HepG2 (cell line): ENCODE results near the gene SALL4. TPM values are rescaled to one million over a fixed set of nuclear protein-coding genes. Genes with fewer than 3 reads are reported as not detected.

Experiments
- ATF7-NPFF ChIP-seq: sonication (generic); formaldehyde crosslinking; IDR thresholded peaks from 2 replicates; pipeline ENCODE4 v1.8.1; 2023; ENCODE audit warnings: mild to moderate bottlenecking, low read depth, missing genetic modification reagents, moderate library complexity
- CHD2 ChIP-seq: IDR thresholded peaks from 2 replicates; pipeline ENCODE4 v1.6.1; 2011; ENCODE audit warnings: low read depth, low read length, improper control_type of control experiment
- IKZF1 ChIP-seq: fragments of 450-650 bp; IDR thresholded peaks from 2 replicates; pipeline ENCODE4 v1.7.1; 2016
- MXD4 ChIP-seq: IDR thresholded peaks from 2 replicates; pipeline ENCODE4 v1.6.1; 2016; ENCODE audit warnings: mild to moderate bottlenecking, missing biosample characterization, missing genetic modification reagents
- MZF1 ChIP-seq: sonication (generic); formaldehyde crosslinking; IDR thresholded peaks from 2 replicates; pipeline ENCODE4 v1.8.1; 2023; ENCODE audit warnings: mild to moderate bottlenecking, missing genetic modification reagents, borderline replicate concordance
- SUZ12 ChIP-seq: fragments of 150-350 bp; IDR thresholded peaks from 2 replicates; pipeline ENCODE4 v1.6.1; 2014; ENCODE audit warnings: low read depth, low read length
- ZBTB1 ChIP-seq: sonication (generic); formaldehyde crosslinking; IDR thresholded peaks from 2 replicates; pipeline ENCODE4 v1.4.0; 2020; ENCODE audit warnings: missing genetic modification reagents, borderline replicate concordance
- ZFP36 ChIP-seq: fragments of 150-350 bp; IDR thresholded peaks from 2 replicates; pipeline ENCODE4 v1.6.1; 2018; ENCODE audit warnings: borderline replicate concordance, low read length, low read depth; ENCODE audit not compliant: partially characterized antibody
- ZFX ChIP-seq: sonication (generic); formaldehyde crosslinking; IDR thresholded peaks from 2 replicates; pipeline ENCODE4 v1.4.0; 2020; ENCODE audit warnings: mild to moderate bottlenecking, low read depth, missing genetic modification reagents, moderate library complexity
- ZNF460 ChIP-seq: sonication (generic); formaldehyde crosslinking; IDR thresholded peaks from 2 replicates; pipeline ENCODE4 v1.5.1; 2020; ENCODE audit warnings: missing genetic modification reagents, mild to moderate bottlenecking, borderline replicate concordance
- ZNF761 ChIP-seq: sonication (generic); formaldehyde crosslinking; conservative IDR thresholded peaks from 2 replicates; pipeline ENCODE4 v1.4.0; 2020; ENCODE audit warnings: mild to moderate bottlenecking, missing genetic modification reagents
- polyA plus RNA-seq, 8 experiments: library from polyadenylated mRNA; depleted of rRNA in 3 of 8; stranded (reverse) in 7 of 8; unstranded in 1 of 8; fragments of >200 nt; fragmentation: Illumina TruSeq in 4 of 8; extraction: Trizol in 4 of 8; gene quantifications; 2 replicates each; pipeline versions ENCODE4 v1.2.1 to v1.2.3, GENCODE V29; 2011 to 2016; ENCODE audit warnings: low read depth in 4 of 8, missing spikeins in 1 of 8, mixed read lengths in 1 of 8; ENCODE audit not compliant: insufficient read depth in 1 of 8
- total RNA-seq, 5 experiments: library from RNA; depleted of rRNA; stranded (reverse); fragments of >200 nt; fragmentation: Illumina TruSeq; extraction: Trizol; gene quantifications; 2 replicates each; pipeline ENCODE4 v1.2.3, GENCODE V29; 2016; ENCODE audit warnings: low read depth in 1 of 5
- TF ChIP-seq, protein P1 (sequence below): sonication (generic); formaldehyde crosslinking; IDR thresholded peaks from 2 replicates; pipeline ENCODE4 v1.5.1; 2020; ENCODE audit warnings: mild to moderate bottlenecking, missing genetic modification reagents, borderline replicate concordance
- TF ChIP-seq, protein P2 (sequence below): IDR thresholded peaks from 2 replicates; pipeline ENCODE4 v1.6.1; 2016; ENCODE audit warnings: low read depth, missing genetic modification reagents, missing compliant biosample characterization
- TF ChIP-seq, protein P3 (sequence below): IDR thresholded peaks from 2 replicates; pipeline ENCODE4 v1.6.1; 2016; ENCODE audit warnings: missing compliant biosample characterization, missing genetic modification reagents, borderline replicate concordance
- TF ChIP-seq, protein P4 (sequence below): sonication (generic); formaldehyde crosslinking; IDR thresholded peaks from 2 replicates; pipeline ENCODE4 v1.5.1; 2020; ENCODE audit warnings: mild to moderate bottlenecking, missing genetic modification reagents, moderate library complexity

Gene SALL4
- total and polyA plus RNA-seq, 2 of the 13 experiments (the other 11 are each of a cell fraction or from before 2014, with no cell fraction given): 0.33 to 1.8 TPM

DNA sequence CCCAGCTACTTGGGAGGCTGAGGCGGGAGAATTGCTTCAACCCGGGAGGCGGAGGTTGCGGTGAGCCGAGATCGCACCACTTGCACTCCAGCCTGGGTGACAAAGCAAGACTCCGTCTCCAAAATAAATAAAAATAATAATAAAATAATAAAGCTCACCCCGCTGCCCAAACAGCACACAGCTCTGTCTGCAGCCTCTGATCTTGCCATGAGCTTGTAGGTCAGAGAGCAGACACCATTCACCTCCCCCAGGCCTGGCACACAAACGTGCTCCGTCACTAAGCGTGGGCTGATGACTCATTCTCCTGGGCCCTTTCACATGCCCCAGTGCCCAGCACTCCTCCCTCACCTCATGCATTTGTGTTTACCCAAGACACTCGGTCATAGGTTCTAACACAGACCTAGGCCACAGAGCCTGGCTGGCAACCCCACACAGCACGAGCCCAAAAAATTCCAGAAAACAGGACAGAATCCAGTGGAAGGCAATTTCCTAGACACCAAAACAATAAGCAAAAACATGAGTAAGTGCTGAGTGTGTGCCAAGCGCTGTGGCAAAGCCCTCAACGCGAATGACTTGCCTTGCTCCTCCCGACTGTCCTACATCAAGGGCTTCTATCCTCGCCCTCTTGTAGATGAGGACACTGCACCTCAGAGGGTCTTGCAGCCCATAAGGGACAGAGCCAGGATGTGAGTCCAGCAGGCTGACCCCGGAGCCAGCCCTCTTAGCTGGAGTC is 52.1 kb downstream of the SALL4 start (continued):
- TF ChIP-seq, protein P1, sequence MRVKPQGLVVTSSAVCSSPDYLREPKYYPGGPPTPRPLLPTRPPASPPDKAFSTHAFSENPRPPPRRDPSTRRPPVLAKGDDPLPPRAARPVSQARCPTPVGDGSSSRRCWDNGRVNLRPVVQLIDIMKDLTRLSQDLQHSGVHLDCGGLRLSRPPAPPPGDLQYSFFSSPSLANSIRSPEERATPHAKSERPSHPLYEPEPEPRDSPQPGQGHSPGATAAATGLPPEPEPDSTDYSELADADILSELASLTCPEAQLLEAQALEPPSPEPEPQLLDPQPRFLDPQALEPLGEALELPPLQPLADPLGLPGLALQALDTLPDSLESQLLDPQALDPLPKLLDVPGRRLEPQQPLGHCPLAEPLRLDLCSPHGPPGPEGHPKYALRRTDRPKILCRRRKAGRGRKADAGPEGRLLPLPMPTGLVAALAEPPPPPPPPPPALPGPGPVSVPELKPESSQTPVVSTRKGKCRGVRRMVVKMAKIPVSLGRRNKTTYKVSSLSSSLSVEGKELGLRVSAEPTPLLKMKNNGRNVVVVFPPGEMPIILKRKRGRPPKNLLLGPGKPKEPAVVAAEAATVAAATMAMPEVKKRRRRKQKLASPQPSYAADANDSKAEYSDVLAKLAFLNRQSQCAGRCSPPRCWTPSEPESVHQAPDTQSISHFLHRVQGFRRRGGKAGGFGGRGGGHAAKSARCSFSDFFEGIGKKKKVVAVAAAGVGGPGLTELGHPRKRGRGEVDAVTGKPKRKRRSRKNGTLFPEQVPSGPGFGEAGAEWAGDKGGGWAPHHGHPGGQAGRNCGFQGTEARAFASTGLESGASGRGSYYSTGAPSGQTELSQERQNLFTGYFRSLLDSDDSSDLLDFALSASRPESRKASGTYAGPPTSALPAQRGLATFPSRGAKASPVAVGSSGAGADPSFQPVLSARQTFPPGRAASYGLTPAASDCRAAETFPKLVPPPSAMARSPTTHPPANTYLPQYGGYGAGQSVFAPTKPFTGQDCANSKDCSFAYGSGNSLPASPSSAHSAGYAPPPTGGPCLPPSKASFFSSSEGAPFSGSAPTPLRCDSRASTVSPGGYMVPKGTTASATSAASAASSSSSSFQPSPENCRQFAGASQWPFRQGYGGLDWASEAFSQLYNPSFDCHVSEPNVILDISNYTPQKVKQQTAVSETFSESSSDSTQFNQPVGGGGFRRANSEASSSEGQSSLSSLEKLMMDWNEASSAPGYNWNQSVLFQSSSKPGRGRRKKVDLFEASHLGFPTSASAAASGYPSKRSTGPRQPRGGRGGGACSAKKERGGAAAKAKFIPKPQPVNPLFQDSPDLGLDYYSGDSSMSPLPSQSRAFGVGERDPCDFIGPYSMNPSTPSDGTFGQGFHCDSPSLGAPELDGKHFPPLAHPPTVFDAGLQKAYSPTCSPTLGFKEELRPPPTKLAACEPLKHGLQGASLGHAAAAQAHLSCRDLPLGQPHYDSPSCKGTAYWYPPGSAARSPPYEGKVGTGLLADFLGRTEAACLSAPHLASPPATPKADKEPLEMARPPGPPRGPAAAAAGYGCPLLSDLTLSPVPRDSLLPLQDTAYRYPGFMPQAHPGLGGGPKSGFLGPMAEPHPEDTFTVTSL (CRISPR knock-in tag): peak; percentile 85
- TF ChIP-seq ZFX (CRISPR knock-in tag) (peak; percentile 83), SUZ12 (no peak), IKZF1 (no peak), ZNF460 (CRISPR knock-in tag) (no peak; the same call in 1 of the 2 replicates), ZBTB1 (CRISPR knock-in tag) (no peak), ZFP36 (peak; percentile 55), MXD4 (CRISPR knock-in tag) (0 out of 2 replicates have a peak, but pooled peaks have one; percentile 73), CHD2 (peak; percentile 16; the same call in 1 of the 2 replicates), ZNF761 (no peak), ATF7-NPFF (CRISPR knock-in tag) (no peak), MZF1 (CRISPR knock-in tag) (0 out of 2 replicates have a peak, but pooled peaks have one; percentile 58)
- TF ChIP-seq, protein P2, sequence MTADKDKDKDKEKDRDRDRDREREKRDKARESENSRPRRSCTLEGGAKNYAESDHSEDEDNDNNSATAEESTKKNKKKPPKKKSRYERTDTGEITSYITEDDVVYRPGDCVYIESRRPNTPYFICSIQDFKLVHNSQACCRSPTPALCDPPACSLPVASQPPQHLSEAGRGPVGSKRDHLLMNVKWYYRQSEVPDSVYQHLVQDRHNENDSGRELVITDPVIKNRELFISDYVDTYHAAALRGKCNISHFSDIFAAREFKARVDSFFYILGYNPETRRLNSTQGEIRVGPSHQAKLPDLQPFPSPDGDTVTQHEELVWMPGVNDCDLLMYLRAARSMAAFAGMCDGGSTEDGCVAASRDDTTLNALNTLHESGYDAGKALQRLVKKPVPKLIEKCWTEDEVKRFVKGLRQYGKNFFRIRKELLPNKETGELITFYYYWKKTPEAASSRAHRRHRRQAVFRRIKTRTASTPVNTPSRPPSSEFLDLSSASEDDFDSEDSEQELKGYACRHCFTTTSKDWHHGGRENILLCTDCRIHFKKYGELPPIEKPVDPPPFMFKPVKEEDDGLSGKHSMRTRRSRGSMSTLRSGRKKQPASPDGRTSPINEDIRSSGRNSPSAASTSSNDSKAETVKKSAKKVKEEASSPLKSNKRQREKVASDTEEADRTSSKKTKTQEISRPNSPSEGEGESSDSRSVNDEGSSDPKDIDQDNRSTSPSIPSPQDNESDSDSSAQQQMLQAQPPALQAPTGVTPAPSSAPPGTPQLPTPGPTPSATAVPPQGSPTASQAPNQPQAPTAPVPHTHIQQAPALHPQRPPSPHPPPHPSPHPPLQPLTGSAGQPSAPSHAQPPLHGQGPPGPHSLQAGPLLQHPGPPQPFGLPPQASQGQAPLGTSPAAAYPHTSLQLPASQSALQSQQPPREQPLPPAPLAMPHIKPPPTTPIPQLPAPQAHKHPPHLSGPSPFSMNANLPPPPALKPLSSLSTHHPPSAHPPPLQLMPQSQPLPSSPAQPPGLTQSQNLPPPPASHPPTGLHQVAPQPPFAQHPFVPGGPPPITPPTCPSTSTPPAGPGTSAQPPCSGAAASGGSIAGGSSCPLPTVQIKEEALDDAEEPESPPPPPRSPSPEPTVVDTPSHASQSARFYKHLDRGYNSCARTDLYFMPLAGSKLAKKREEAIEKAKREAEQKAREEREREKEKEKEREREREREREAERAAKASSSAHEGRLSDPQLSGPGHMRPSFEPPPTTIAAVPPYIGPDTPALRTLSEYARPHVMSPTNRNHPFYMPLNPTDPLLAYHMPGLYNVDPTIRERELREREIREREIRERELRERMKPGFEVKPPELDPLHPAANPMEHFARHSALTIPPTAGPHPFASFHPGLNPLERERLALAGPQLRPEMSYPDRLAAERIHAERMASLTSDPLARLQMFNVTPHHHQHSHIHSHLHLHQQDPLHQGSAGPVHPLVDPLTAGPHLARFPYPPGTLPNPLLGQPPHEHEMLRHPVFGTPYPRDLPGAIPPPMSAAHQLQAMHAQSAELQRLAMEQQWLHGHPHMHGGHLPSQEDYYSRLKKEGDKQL (CRISPR knock-in tag): peak; percentile 67; the same call in 1 of the 2 replicates
- TF ChIP-seq, protein P3, sequence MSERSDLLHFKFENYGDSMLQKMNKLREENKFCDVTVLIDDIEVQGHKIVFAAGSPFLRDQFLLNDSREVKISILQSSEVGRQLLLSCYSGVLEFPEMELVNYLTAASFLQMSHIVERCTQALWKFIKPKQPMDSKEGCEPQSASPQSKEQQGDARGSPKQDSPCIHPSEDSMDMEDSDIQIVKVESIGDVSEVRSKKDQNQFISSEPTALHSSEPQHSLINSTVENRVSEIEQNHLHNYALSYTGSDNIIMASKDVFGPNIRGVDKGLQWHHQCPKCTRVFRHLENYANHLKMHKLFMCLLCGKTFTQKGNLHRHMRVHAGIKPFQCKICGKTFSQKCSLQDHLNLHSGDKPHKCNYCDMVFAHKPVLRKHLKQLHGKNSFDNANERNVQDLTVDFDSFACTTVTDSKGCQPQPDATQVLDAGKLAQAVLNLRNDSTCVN: peak; percentile 85; the same call in 1 of the 2 replicates
- TF ChIP-seq, protein P4, sequence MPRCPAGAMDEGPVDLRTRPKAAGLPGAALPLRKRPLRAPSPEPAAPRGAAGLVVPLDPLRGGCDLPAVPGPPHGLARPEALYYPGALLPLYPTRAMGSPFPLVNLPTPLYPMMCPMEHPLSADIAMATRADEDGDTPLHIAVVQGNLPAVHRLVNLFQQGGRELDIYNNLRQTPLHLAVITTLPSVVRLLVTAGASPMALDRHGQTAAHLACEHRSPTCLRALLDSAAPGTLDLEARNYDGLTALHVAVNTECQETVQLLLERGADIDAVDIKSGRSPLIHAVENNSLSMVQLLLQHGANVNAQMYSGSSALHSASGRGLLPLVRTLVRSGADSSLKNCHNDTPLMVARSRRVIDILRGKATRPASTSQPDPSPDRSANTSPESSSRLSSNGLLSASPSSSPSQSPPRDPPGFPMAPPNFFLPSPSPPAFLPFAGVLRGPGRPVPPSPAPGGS (CRISPR knock-in tag): no peak; the same call in 1 of the 2 replicates
